DMS53 (cell line): ENCODE data around the gene RPA3.

Experiments
- DNase-seq: peaks from one replicate; lab custom pipeline; 2025; lab: John Stamatoyannopoulos, UW

The RPA3 gene

GRCh38 chr7:7653593-7654187 lies 64.7 kb downstream of the RPA3 start:
- peak; percentile 54 for DNase-seq

- DNase-seq, result no peak
Measured at GRCh38 chr7:7652798-7653540, 65.4 kb downstream of the RPA3 start.

- DNase-seq, result no peak
Measured at GRCh38 chr7:7651479-7651878, 66.9 kb downstream of the RPA3 start.

- DNase-seq, result no peak
Measured at GRCh38 chr7:7650682-7651206, 67.7 kb downstream of the RPA3 start.

GRCh38 chr7:7647495-7648036 lies 70.8 kb downstream of the RPA3 start:
- DNase-seq, result no peak

GRCh38 chr7:7642081-7642480 lies 76.3 kb downstream of the RPA3 start:
- DNase-seq, result peak; percentile 15

- DNase-seq, result peak; percentile 75
Measured at GRCh38 chr7:7641129-7641663, 77.2 kb downstream of the RPA3 start.

- DNase-seq, result peak; percentile 100
Measured at GRCh38 chr7:7640221-7641128, 77.9 kb downstream of the RPA3 start, which contains the start of gene UMAD1. Gene UMAD1, plus strand, starts transcription at chr7:7640752. Its CDS starts 32,620 bp downstream, at chr7:7673372.

- DNase-seq, result peak; percentile 63
Measured at GRCh38 chr7:7639847-7640220, 78.6 kb downstream of the RPA3 start.

- peak; percentile 48 for DNase-seq
Measured at GRCh38 chr7:7639421-7639820, 79.0 kb downstream of the RPA3 start.

GRCh38 chr7:7630626-7631329 lies 87.6 kb downstream of the RPA3 start:
- DNase-seq, result no peak

GRCh38 chr7:7628476-7628875 lies 89.9 kb downstream of the RPA3 start:
- DNase-seq, result no peak

GRCh38 chr7:7620644-7621210 lies 97.7 kb downstream of the RPA3 start:
- no peak for DNase-seq

GRCh38 chr7:7620236-7620635 lies 98.2 kb downstream of the RPA3 start:
- DNase-seq, result no peak

GRCh38 chr7:7618410-7618809 lies 100.0 kb downstream of the RPA3 start:
- DNase-seq, result no peak

GRCh38 chr7:7617550-7617949 lies 100.9 kb downstream of the RPA3 start:
- no peak for DNase-seq

GRCh38 chr7:7614018-7614741 lies 104.2 kb downstream of the RPA3 start:
- no peak for DNase-seq

GRCh38 chr7:7613210-7613609 lies 105.2 kb downstream of the RPA3 start:
- DNase-seq, result no peak

GRCh38 chr7:7612519-7612918 lies 105.9 kb downstream of the RPA3 start:
- no peak for DNase-seq

GRCh38 chr7:7609330-7609729 lies 109.1 kb downstream of the RPA3 start:
- no peak for DNase-seq
